ENCODE measurements around the gene RAB31. TPM values are rescaled to one million over a fixed set of nuclear protein-coding genes. Genes with fewer than 3 reads are reported as not detected.

The RAB31 gene, protein sequence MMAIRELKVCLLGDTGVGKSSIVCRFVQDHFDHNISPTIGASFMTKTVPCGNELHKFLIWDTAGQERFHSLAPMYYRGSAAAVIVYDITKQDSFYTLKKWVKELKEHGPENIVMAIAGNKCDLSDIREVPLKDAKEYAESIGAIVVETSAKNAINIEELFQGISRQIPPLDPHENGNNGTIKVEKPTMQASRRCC
- total RNA-seq (2022) (9.5 and 14.5 TPM in 2 replicates), Bru-seq, nascent RNA (percentile 48 among the genes with signal in this experiment), BruChase-seq, experiment 1, labeled RNA remaining after a 2-hour chase (percentile 47 among the genes with signal in this experiment), BruChase-seq, experiment 2, labeled RNA remaining after a 6-hour chase (percentile 51 among the genes with signal in this experiment)
- long read RNA-seq, full-length matches to known transcripts, result 9 of 16 reads
- long read RNA-seq, partial matches to known transcripts, result 3 of 16 reads
- long read RNA-seq, other reads (novel, unspliced or antisense), result 4 of 16 reads

DNA sequence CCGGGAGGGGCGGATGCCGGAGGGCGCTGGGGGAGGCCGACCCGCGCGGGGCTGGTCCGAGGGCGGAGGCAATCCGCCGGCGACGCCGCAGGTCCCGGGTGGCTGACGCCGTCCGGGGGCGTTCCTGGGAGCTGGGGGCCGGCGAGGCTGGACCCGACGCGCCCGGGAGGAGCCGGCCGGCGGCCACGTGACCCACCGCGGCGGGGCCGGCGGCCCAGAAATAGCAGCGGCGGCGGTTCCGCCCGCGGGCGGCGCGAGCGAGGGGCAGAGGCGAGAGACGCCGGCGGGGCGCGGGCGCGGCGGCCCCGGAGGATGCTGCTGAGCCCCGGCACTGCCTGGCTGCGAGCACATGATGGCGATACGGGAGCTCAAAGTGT is at the start of gene RAB31:
Gene RAB31 (plus strand): TSS at position 245 of the 377 bp plus-strand sequence. CDS start 105 bp downstream, at position 350.
- peak within 1 kb of the TSS; percentile 57 for H3K27ac Mint-ChIP-seq (ENCODE audit: unreplicated experiment)
- CTCF ChIA-PET, result interaction anchor here (0.5 kb wide), 1 partner anchor 15 kb away, joined by 3 read pairs; no protein-coding TSS in a partner anchor
- intact Hi-C loops (cut with micrococcal nuclease; ENCODE audit: unreplicated experiment), result loop anchor here (5.0 kb wide), 1 partner anchor 36 kb away; no protein-coding TSS in a partner anchor
- H3K27me3 ChIP-seq (replicated peaks; ENCODE audit: control insufficient read depth, insufficient read depth, low read length), result no peaks in the 10 kb centered on the region
- peaks cover 5% of the 10 kb centered on the region for H3K36me3 Mint-ChIP-seq (ENCODE audit: insufficient read depth, unreplicated experiment)
- peak in 1 of 2 experiments; percentile 71 for DNase-seq
- H3K9me3 Mint-ChIP-seq (ENCODE audit: unreplicated experiment), result no peaks in the 10 kb centered on the region
- H3K4me1 Mint-ChIP-seq (ENCODE audit: low read depth, unreplicated experiment), result peaks cover 41% of the 10 kb centered on the region
- no peaks in the 10 kb centered on the region for H3K36me3 ChIP-seq (ENCODE audit: control insufficient read depth, insufficient read depth, low read length)
- no peaks in the 10 kb centered on the region for H3K9me3 ChIP-seq
- no peaks in the 10 kb centered on the region for H3K27me3 Mint-ChIP-seq (ENCODE audit: insufficient read depth, unreplicated experiment)
- TF ChIP-seq, protein P1, sequence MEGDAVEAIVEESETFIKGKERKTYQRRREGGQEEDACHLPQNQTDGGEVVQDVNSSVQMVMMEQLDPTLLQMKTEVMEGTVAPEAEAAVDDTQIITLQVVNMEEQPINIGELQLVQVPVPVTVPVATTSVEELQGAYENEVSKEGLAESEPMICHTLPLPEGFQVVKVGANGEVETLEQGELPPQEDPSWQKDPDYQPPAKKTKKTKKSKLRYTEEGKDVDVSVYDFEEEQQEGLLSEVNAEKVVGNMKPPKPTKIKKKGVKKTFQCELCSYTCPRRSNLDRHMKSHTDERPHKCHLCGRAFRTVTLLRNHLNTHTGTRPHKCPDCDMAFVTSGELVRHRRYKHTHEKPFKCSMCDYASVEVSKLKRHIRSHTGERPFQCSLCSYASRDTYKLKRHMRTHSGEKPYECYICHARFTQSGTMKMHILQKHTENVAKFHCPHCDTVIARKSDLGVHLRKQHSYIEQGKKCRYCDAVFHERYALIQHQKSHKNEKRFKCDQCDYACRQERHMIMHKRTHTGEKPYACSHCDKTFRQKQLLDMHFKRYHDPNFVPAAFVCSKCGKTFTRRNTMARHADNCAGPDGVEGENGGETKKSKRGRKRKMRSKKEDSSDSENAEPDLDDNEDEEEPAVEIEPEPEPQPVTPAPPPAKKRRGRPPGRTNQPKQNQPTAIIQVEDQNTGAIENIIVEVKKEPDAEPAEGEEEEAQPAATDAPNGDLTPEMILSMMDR (IDR thresholded peaks at IDR 0.05; ENCODE audit: insufficient read depth in 1 of 2, low read depth in 1 of 2, low read length in 1 of 2, severe bottlenecking in 1 of 2, unreplicated experiment in 1 of 2), result no peak
- H3K4me3 Mint-ChIP-seq (ENCODE audit: unreplicated experiment), result peak within 1 kb of the TSS; percentile 78
- H3K4me1 ChIP-seq, result peaks cover 19% of the 10 kb centered on the region
- POLR2A ChIA-PET, result no interaction called here
- no TSS peak for BruUV-seq (replicated peaks)
- peak within 1 kb of the TSS; percentile 94 for H3K4me3 ChIP-seq (ENCODE audit: low read depth, low read length)

DNA sequence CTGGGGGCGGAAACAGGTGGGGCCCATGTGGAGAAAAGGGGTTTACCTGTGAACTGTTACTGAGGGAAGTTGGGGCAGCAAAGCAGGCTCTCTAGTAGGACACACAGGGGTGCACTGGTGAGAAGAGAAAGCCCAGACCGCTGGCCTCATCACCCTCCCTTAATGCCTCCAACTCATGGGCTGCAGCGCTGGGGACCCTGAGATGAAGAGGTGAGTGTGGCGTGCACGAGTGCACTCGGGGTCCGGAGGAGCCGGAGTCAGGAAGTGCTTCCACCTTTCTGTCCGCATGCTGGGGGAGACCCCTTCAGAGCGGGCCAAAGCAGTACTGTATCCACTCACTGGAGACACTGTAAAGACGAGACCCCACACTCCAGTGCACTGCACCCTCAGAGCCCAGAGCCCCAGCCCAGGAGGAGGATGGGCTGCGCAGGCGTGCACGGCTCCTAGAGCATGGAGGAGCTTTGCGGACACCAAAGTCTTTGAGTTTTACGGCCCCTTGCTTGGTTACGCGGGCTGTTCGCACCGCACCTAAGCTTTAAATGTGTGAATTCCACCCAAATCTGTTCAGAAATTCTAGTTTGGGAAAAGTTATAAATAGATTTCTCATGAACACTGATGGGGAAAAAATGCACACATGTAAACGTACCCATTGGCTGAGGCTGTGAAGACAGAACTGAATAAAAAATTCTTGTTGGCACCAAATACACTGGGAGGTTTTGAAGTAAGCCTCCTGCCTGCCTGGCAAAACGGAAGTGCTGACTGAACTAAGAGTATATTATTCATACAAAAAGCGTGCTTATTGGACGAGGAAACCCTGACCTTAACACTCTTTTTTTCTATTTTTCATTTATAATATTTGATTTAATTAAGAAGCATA is 48.4 kb upstream of the RAB31 start:
- ChIA-PET POLR2A (no interaction called here), CTCF (no interaction called here)
- DNase-seq, result no peak
- peaks cover 9% of the 10 kb centered on the region for H3K4me1 Mint-ChIP-seq (ENCODE audit: low read depth, unreplicated experiment)
- no TSS peak for BruUV-seq (replicated peaks)
- no peak overlapping the region for H3K27ac Mint-ChIP-seq (ENCODE audit: unreplicated experiment)
- H3K4me3 Mint-ChIP-seq (ENCODE audit: unreplicated experiment), result no peak overlapping the region
- intact Hi-C loops (cut with micrococcal nuclease; ENCODE audit: unreplicated experiment), result no loop called here
- no peaks in the 10 kb centered on the region for H3K27me3 ChIP-seq (replicated peaks; ENCODE audit: control insufficient read depth, insufficient read depth, low read length)
- no peaks in the 10 kb centered on the region for H3K9me3 ChIP-seq
- H3K4me1 ChIP-seq, result peaks cover under 1% of the 10 kb centered on the region; the same call in 1 of the 2 replicates
- no peaks in the 10 kb centered on the region for H3K27me3 Mint-ChIP-seq (ENCODE audit: insufficient read depth, unreplicated experiment)
- H3K4me3 ChIP-seq (ENCODE audit: low read depth, low read length), result no peak overlapping the region
- TF ChIP-seq, protein P1 (IDR thresholded peaks at IDR 0.05; ENCODE audit: insufficient read depth in 1 of 2, low read depth in 1 of 2, low read length in 1 of 2, severe bottlenecking in 1 of 2, unreplicated experiment in 1 of 2), result no peak
- peaks cover 7% of the 10 kb centered on the region for H3K9me3 Mint-ChIP-seq (ENCODE audit: unreplicated experiment)
- no peaks in the 10 kb centered on the region for H3K36me3 Mint-ChIP-seq (ENCODE audit: insufficient read depth, unreplicated experiment)
- no peaks in the 10 kb centered on the region for H3K36me3 ChIP-seq (ENCODE audit: control insufficient read depth, insufficient read depth, low read length)

DNA sequence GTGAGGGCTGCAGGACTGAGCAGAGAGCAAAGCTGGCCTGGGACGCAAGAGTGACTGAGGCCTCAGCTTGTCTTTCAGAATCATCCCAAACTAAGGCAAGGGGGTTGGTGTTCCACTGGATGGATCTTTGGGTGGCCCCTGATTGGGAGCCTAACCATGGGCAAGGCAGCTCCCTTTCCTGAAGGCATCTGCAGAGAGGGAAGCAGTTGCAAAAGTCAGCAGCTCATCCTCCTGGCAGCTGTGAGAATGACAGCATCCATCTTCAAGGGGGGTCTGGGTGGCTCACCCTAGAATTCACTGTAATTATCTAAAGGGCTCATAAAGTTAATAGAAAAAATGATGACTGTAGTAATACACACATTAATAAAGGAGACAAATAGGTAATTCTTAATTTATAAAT is 46.5 kb upstream of the RAB31 start:
- intact Hi-C loops (cut with micrococcal nuclease; ENCODE audit: unreplicated experiment), result loop anchor here (1.0 kb wide), 2 partner anchors 49 to 86 kb away; no protein-coding TSS in a partner anchor
- Mint-ChIP-seq H3K27me3 (ENCODE audit: insufficient read depth, unreplicated experiment) (no peaks in the 10 kb centered on the region), H3K9me3 (ENCODE audit: unreplicated experiment) (peaks cover 9% of the 10 kb centered on the region), H3K36me3 (ENCODE audit: insufficient read depth, unreplicated experiment) (no peaks in the 10 kb centered on the region), H3K4me1 (ENCODE audit: low read depth, unreplicated experiment) (peaks cover 20% of the 10 kb centered on the region), H3K27ac (ENCODE audit: unreplicated experiment) (no peak overlapping the region), H3K4me3 (ENCODE audit: unreplicated experiment) (no peak overlapping the region)
- Histone ChIP-seq H3K27me3 (replicated peaks; ENCODE audit: control insufficient read depth, insufficient read depth, low read length) (no peaks in the 10 kb centered on the region), H3K4me3 (ENCODE audit: low read depth, low read length) (no peak overlapping the region), H3K36me3 (ENCODE audit: control insufficient read depth, insufficient read depth, low read length) (no peaks in the 10 kb centered on the region), H3K4me1 (peaks cover 10% of the 10 kb centered on the region), H3K9me3 (no peaks in the 10 kb centered on the region)
- POLR2A ChIA-PET, result no interaction called here
- BruUV-seq (replicated peaks), result no TSS peak
- TF ChIP-seq, protein P1 (IDR thresholded peaks at IDR 0.05; ENCODE audit: insufficient read depth in 1 of 2, low read depth in 1 of 2, low read length in 1 of 2, severe bottlenecking in 1 of 2, unreplicated experiment in 1 of 2), result peak; percentile 22 to 31
- DNase-seq, result peak in 1 of 2 experiments; percentile 20
- CTCF ChIA-PET, result interaction anchor here (0.6 to 1.5 kb wide), 4 partner anchors 12 to 86 kb away, joined by 3 to 24 read pairs (median 7); no protein-coding TSS in a partner anchor
